A549 (cell line): ENCODE measurements around the gene COPS6. TPM values are rescaled to one million over a fixed set of nuclear protein-coding genes. Genes with fewer than 3 reads are reported as not detected.
A peak's percentile ranks its signal among the peaks of the same experiment; 100 is the strongest.

Experiments used
- ATAC-seq, 2 experiments: fragments of 200-7000 bp in 1 of 2; fragments of >200 bp in 1 of 2; cut with Nextera tagmentation in 1 of 2; cut with Tn5 transposase in 1 of 2; 3 replicates each; pipeline versions ENCODE4 v1.8.0 to v1.9.1; 2018 to 2020; ENCODE audit warnings: mild to moderate bottlenecking in 1 of 2, moderate library complexity in 1 of 2
- CTCF ChIA-PET: fragments of 300-600 bp; sonication (Branson Sonifier 250); formaldehyde crosslinking; extraction: SDS; loops from one replicate; lab custom pipeline; 2021; ENCODE audit warnings: antibody characterized with exemption, inconsistent platforms; lab: Yijun Ruan, JAX
- POLR2A ChIA-PET: fragments of 350-600 bp; formaldehyde crosslinking; extraction: SDS; loops from one replicate; lab custom pipeline; 2021; ENCODE audit warnings: antibody characterized with exemption, inconsistent platforms; lab: Yijun Ruan, JAX
- DNase-seq, 2 experiments: peaks; one replicate each; pipeline versions ENCODE4 v3.0.0 to v3.0.0-alpha.2; 2011 to 2016; ENCODE audit warnings: low read depth in 1 of 2, low spot score in 1 of 2
- FAIRE-seq: peaks from 2 replicates; lab custom pipeline; 2011; peaks lifted over from hg19 to GRCh38; lab: Jason Lieb, UNC
- H3K27ac ChIP-seq, 2 experiments: fragments of >200 bp; sonication (Bioruptor Twin); formaldehyde crosslinking; 3 replicates each; pipeline ENCODE4 v1.5.1; 2016 to 2017
- H3K4me1 ChIP-seq: fragments of >200 bp; sonication (Bioruptor Twin); formaldehyde crosslinking; 3 replicates; pipeline ENCODE4 v1.6.1; 2016
- H3K4me2 ChIP-seq: fragments of >200 bp; sonication (Bioruptor Twin); formaldehyde crosslinking; 3 replicates; pipeline ENCODE4 v1.6.1; 2016
- H3K4me3 ChIP-seq: fragments of >200 bp; sonication (Bioruptor Twin); formaldehyde crosslinking; 3 replicates; pipeline ENCODE4 v1.5.1; 2016
- H3K9me3 ChIP-seq: fragments of >200 bp; sonication (Bioruptor Twin); formaldehyde crosslinking; 3 replicates; pipeline ENCODE4 v1.6.1; 2016
- ATOH8 ChIP-seq: fragments of 250-450 bp; sonication (Bioruptor Pico); IDR thresholded peaks from 2 replicates; pipeline ENCODE4 v1.5.0; 2020; ENCODE audit warnings: low read depth, mild to moderate bottlenecking, moderate library complexity
- BHLHE40 ChIP-seq: IDR thresholded peaks from 2 replicates; pipeline ENCODE4 v1.6.1; 2012; ENCODE audit warnings: low read depth, low read length, inconsistent platforms
- CBX2 ChIP-seq: fragments of 200-600 bp; sonication (generic); IDR thresholded peaks from 2 replicates; pipeline ENCODE4 v1.6.1; 2016; ENCODE audit warnings: low read depth, mild to moderate bottlenecking, borderline replicate concordance
- CBX8 ChIP-seq: fragments of 200-600 bp; sonication (generic); IDR thresholded peaks from 2 replicates; pipeline ENCODE4 v1.6.1; 2016
- CEBPB ChIP-seq, 2 experiments: fragments of >200 bp in 1 of 2; sonication (Bioruptor Twin) in 1 of 2; formaldehyde crosslinking in 1 of 2; IDR thresholded peaks; 2 replicates each; pipeline ENCODE4 v1.6.1; 2012 to 2016
- CHD2 ChIP-seq: fragments of 150-350 bp; IDR thresholded peaks from 2 replicates; pipeline ENCODE4 v1.6.1; 2014; ENCODE audit warnings: low read length; ENCODE audit not compliant: partially characterized antibody
- CHD4 ChIP-seq: fragments of 200-600 bp; sonication (generic); IDR thresholded peaks from 2 replicates; pipeline ENCODE4 v1.6.1; 2016; ENCODE audit warnings: antibody characterized with exemption, mild to moderate bottlenecking, borderline replicate concordance
- CTCF ChIP-seq: fragments of >200 bp; sonication (Bioruptor Twin); formaldehyde crosslinking; IDR thresholded peaks from 3 replicates; pipeline ENCODE4 v1.5.1; 2016
- E2F6 ChIP-seq: IDR thresholded peaks from 2 replicates; pipeline ENCODE4 v1.6.1; 2012; ENCODE audit warnings: low read depth, borderline replicate concordance
- EHF ChIP-seq: fragments of 250-450 bp; sonication (Bioruptor Pico); IDR thresholded peaks from 2 replicates; pipeline ENCODE4 v1.5.0; 2020; ENCODE audit warnings: mild to moderate bottlenecking
- ELK1 ChIP-seq: fragments of 150-350 bp; IDR thresholded peaks from 2 replicates; pipeline ENCODE4 v1.6.1; 2014; ENCODE audit warnings: low read depth, mild to moderate bottlenecking, low read length
- FOSB ChIP-seq: fragments of 250-450 bp; sonication (Bioruptor Pico); IDR thresholded peaks from 2 replicates; pipeline ENCODE4 v1.5.0; 2020; ENCODE audit warnings: mild to moderate bottlenecking, moderate library complexity
- FOSL2 ChIP-seq, 2 experiments: fragments of 450-650 bp in 1 of 2; fragments of >200 bp in 1 of 2; sonication (Bioruptor Twin) in 1 of 2; formaldehyde crosslinking; IDR thresholded peaks; 2 replicates each; pipeline versions ENCODE4 v1.5.0 to v1.6.1; 2016 to 2020; ENCODE audit warnings: mild to moderate bottlenecking in 1 of 2, moderate library complexity in 1 of 2
- FOXS1 ChIP-seq: fragments of 250-450 bp; sonication (Bioruptor Pico); IDR thresholded peaks from 2 replicates; pipeline ENCODE4 v1.5.0; 2020; ENCODE audit warnings: mild to moderate bottlenecking, moderate library complexity
- HEYL ChIP-seq: fragments of 250-450 bp; sonication (Bioruptor Pico); IDR thresholded peaks from 2 replicates; pipeline ENCODE4 v1.8.0; 2021; ENCODE audit warnings: mild to moderate bottlenecking, moderate library complexity
- HMGXB4 ChIP-seq: fragments of 250-450 bp; sonication (Bioruptor Pico); IDR thresholded peaks from 2 replicates; pipeline ENCODE4 v1.5.0; 2021; ENCODE audit warnings: mild to moderate bottlenecking, moderate library complexity, borderline replicate concordance
- HOXB13 ChIP-seq: fragments of 250-450 bp; sonication (Bioruptor Pico); IDR thresholded peaks from 2 replicates; pipeline ENCODE4 v1.5.0; 2020; ENCODE audit warnings: low read depth, mild to moderate bottlenecking, moderate library complexity
- KDM1A ChIP-seq: fragments of 200-600 bp; sonication (generic); IDR thresholded peaks from 2 replicates; pipeline ENCODE4 v1.6.1; 2016; ENCODE audit warnings: low read depth, mild to moderate bottlenecking
- KDM5A ChIP-seq: fragments of 200-600 bp; sonication (generic); IDR thresholded peaks from 2 replicates; pipeline ENCODE4 v1.6.1; 2016; ENCODE audit warnings: antibody characterized with exemption, mild to moderate bottlenecking
- MAFK ChIP-seq: fragments of 450-650 bp; IDR thresholded peaks from 2 replicates; pipeline ENCODE4 v1.6.1; 2014; ENCODE audit not compliant: partially characterized antibody
- MAX ChIP-seq: IDR thresholded peaks from 2 replicates; pipeline ENCODE4 v1.6.1; 2012
- NFE2L2 ChIP-seq: fragments of 150-350 bp; conservative IDR thresholded peaks from 2 replicates; pipeline ENCODE4 v1.6.1; 2014; ENCODE audit warnings: low read length
- NR3C1 ChIP-seq: fragments of >200 bp; sonication (Bioruptor Twin); formaldehyde crosslinking; IDR thresholded peaks from 3 replicates; pipeline ENCODE4 v1.6.1; 2017
- POLR2A ChIP-seq: IDR thresholded peaks from 2 replicates; pipeline ENCODE4 v1.6.1; 2012; ENCODE audit warnings: mild to moderate bottlenecking, low read length
- POLR2AphosphoS2 ChIP-seq: conservative IDR thresholded peaks from 2 replicates; pipeline ENCODE4 v1.6.1; 2012; ENCODE audit warnings: low read length, improper control_type of control experiment, inconsistent platforms
- RARB ChIP-seq: fragments of 250-450 bp; sonication (Bioruptor Pico); IDR thresholded peaks from 2 replicates; pipeline ENCODE4 v1.8.0; 2021; ENCODE audit warnings: mild to moderate bottlenecking, moderate library complexity
- RFX5 ChIP-seq: fragments of 450-650 bp; IDR thresholded peaks from 2 replicates; pipeline ENCODE4 v1.7.1; 2014; ENCODE audit warnings: antibody characterized with exemption, mild to moderate bottlenecking, moderate library complexity
- TFCP2L1 ChIP-seq: fragments of 250-450 bp; sonication (Bioruptor Pico); IDR thresholded peaks from 2 replicates; pipeline ENCODE4 v1.5.0; 2021; ENCODE audit warnings: mild to moderate bottlenecking
- ZFP36 ChIP-seq: fragments of 450-650 bp; IDR thresholded peaks from 2 replicates; pipeline ENCODE4 v1.6.1; 2014; ENCODE audit warnings: borderline replicate concordance; ENCODE audit not compliant: partially characterized antibody
- ZNF302 ChIP-seq: fragments of 250-450 bp; sonication (Bioruptor Pico); IDR thresholded peaks from 2 replicates; pipeline ENCODE4 v1.9.0; 2021; ENCODE audit warnings: inconsistent platforms, mild to moderate bottlenecking, moderate library complexity
- WGBS: methylation state at CpG from one replicate; pipeline ENCODE4 v1.1.6; 2017; ENCODE audit errors: missing lambda C conversion rate; 5-methylcytosine and 5-hydroxymethylcytosine counted together
- polyA plus RNA-seq, 4 experiments: library from polyadenylated mRNA; depleted of rRNA in 3 of 4; stranded (reverse); fragments of >200 nt; fragmentation: RNase III in 1 of 4; extraction: RNeasy Plus Mini Kit Qiagen cat#74134 plus additional on column Dnase treatment in 1 of 4; gene quantifications; 2 replicates in 3 of 4; 3 replicates in 1 of 4; pipeline ENCODE4 v1.2.3, GENCODE V29; 2011 to 2017

Gene COPS6
- polyA plus RNA-seq, 2 of the 4 experiments (the other 2 are of a cell fraction): 192 to 219 TPM

GRCh38 chr7:100081535-100082102 lies 7.2 kb upstream of the COPS6 start, which contains the start of gene ZNF3 (continued):
- TF ChIP-seq E2F6 (peak; percentile 95), BHLHE40 (no peak), CBX8 (no peak), MAX (peak; percentile 99), RARB (CRISPR knock-in tag) (no peak), HOXB13 (0 out of 2 replicates have a peak, but pooled peaks have one; percentile 49), ZFP36 (no peak), FOSL2 (IDR thresholded peaks at IDR 0.05) (no peak), FOSL2 (CRISPR knock-in tag; IDR thresholded peaks at IDR 0.05) (peak; percentile 89), NFE2L2 (peak; percentile 69), CHD2 (no peak), HMGXB4 (CRISPR knock-in tag) (no peak), ELK1 (no peak), NR3C1 (no peak), MAFK (peak; percentile 100), RFX5 (no peak), EHF (CRISPR knock-in tag) (no peak), KDM1A (no peak), CEBPB (IDR thresholded peaks at IDR 0.05) (peak in 1 of 2 experiments; percentile 44; a peak in 1 of 4 replicates), FOSB (CRISPR knock-in tag) (no peak), ATOH8 (CRISPR knock-in tag) (no peak), POLR2AphosphoS2 (no peak), FOXS1 (no peak), HEYL (CRISPR knock-in tag) (no peak)

- Histone ChIP-seq H3K9me3 (peaks cover 8% of the 10 kb centered on the region; the same call in 2 of the 3 replicates), H3K27ac (no peak overlapping the region), H3K4me3 (no peak overlapping the region), H3K4me2 (no peak overlapping the region), H3K4me1 (peaks cover 7% of the 10 kb centered on the region; the same call in 2 of the 3 replicates)
- FAIRE-seq (no peak), ATAC-seq (no peak), DNase-seq (no peak)
- WGBS: 64% methylated on average over 4 of the region's 4 CpGs
- ChIA-PET POLR2A (no interaction called here), CTCF (interaction anchor here (0.7 to 2.3 kb wide), 11 partner anchors 9 to 325 kb away, joined by 3 to 14 read pairs (median 4); no protein-coding TSS in a partner anchor)
- TF ChIP-seq ZNF302 (CRISPR knock-in tag): no peak
- no peak for TF ChIP-seq KDM5A
- no peak for TF ChIP-seq POLR2AphosphoS2
- no peak for TF ChIP-seq BHLHE40
- TF ChIP-seq RFX5: no peak
- no peak for TF ChIP-seq TFCP2L1
- TF ChIP-seq HOXB13: no peak
- TF ChIP-seq CBX2: no peak
- TF ChIP-seq POLR2A: no peak
- TF ChIP-seq CHD4: no peak
- no peak for TF ChIP-seq E2F6
- TF ChIP-seq CBX8: no peak
- TF ChIP-seq CHD2: no peak
- TF ChIP-seq CTCF: no peak
- no peak for TF ChIP-seq MAX
- no peak for TF ChIP-seq ELK1
Observed at GRCh38 chr7:100082978-100083377, 5.8 kb upstream of the COPS6 start.
